ENCODE data around the gene ADH6.

DNA sequence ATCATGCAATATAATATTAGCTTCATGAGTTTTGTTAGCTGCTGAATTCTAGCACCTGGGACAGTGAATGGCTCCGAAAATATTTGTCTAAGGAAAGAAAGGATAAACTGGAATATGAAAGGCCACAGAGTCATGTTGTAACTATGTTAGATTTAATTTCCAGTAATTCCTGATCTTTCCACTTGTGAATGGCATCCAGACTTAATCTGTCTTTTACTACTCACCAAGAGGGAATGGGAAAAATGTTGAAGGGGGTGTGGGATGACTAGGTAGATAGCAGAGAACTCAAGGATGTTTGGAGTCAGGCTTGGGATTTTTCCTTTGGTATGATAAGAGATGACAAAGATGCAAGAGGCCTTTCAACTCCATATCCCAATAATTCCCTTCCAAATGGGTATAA lies 9.4 kb downstream of the ADH6 start:
- TF ChIP-seq POLR2A (IDR thresholded peaks at IDR 0.05; ENCODE audit: low read depth, low read length) (no peak), POLR2AphosphoS5 (IDR thresholded peaks at IDR 0.05; ENCODE audit: low read depth, low read length) (no peak), TAF1 (IDR thresholded peaks at IDR 0.05; ENCODE audit: low read depth, low read length) (no peak), POU2F2 (IDR thresholded peaks at IDR 0.05; ENCODE audit: low read depth, low read length) (no peak)

Data from GM12891 (cell line).